MCF 10A (cell line): Measurements from ENCODE around the gene BMP4. TPM values are rescaled to one million over a fixed set of nuclear protein-coding genes. Genes with fewer than 3 reads are reported as not detected.

Source experiments
- BruUV-seq: library from RNA; stranded (reverse); fragments of 400-500 nt; replicated peaks from 2 replicates; lab custom pipeline; 2021; lab: Mats Ljungman, UMichigan
- CTCF ChIA-PET: fragments of 300-600 bp; sonication (Branson Sonifier 250); formaldehyde crosslinking; extraction: SDS; loops from one replicate; lab custom pipeline; 2021; ENCODE audit warnings: antibody characterized with exemption, inconsistent platforms; lab: Yijun Ruan, JAX
- POLR2A ChIA-PET: fragments of 300-600, 350-650 bp; sonication (Branson Sonifier 250); formaldehyde crosslinking; extraction: SDS; loops from one replicate; lab custom pipeline; 2020; ENCODE audit warnings: antibody characterized with exemption, inconsistent platforms; lab: Yijun Ruan, JAX
- DNase-seq: peaks from one replicate; pipeline ENCODE4 v3.0.0-alpha.2; 2018; ENCODE audit not compliant: unreplicated experiment
- H3K27ac Mint-ChIP-seq: one replicate; pipeline ENCODE4 v1.8.0; 2022; ENCODE audit warnings: mild to moderate bottlenecking, low read depth, mixed read lengths; ENCODE audit not compliant: unreplicated experiment
- H3K27me3 Mint-ChIP-seq: one replicate; pipeline ENCODE4 v1.8.0; 2022; ENCODE audit warnings: mixed read lengths; ENCODE audit not compliant: insufficient read depth, unreplicated experiment
- H3K36me3 Mint-ChIP-seq: one replicate; pipeline ENCODE4 v1.8.0; 2022; ENCODE audit warnings: mild to moderate bottlenecking, moderate library complexity, mixed read lengths; ENCODE audit not compliant: insufficient read depth, unreplicated experiment
- H3K4me1 Mint-ChIP-seq: one replicate; pipeline ENCODE4 v1.8.0; 2022; ENCODE audit warnings: mixed read lengths; ENCODE audit not compliant: insufficient read depth, unreplicated experiment
- H3K4me3 Mint-ChIP-seq: one replicate; pipeline ENCODE4 v1.8.0; 2022; ENCODE audit warnings: mild to moderate bottlenecking, moderate library complexity, mixed read lengths; ENCODE audit not compliant: unreplicated experiment
- H3K9me3 Mint-ChIP-seq: one replicate; pipeline ENCODE4 v1.8.0; 2022; ENCODE audit warnings: mixed read lengths; ENCODE audit not compliant: unreplicated experiment
- intact Hi-C: fragments of 100-400 bp; cut with micrococcal nuclease; formaldehyde crosslinking; loops from 2 replicates; pipeline ENCODE4 v1.14.1; 2022
- total RNA-seq: library from RNA; stranded (reverse); gene quantifications from 2 replicates; pipeline ENCODE4 v1.2.3, GENCODE V29; 2022
- TF ChIP-seq, protein P1 (sequence below): fragments of 200-600 bp; IDR thresholded peaks from one replicate; pipeline ENCODE4 v1.8.0; 2022; ENCODE audit warnings: antibody characterized with exemption, mild to moderate bottlenecking; ENCODE audit not compliant: unreplicated experiment

The BMP4 gene
- total RNA-seq, 1 experiment from 2014 or later: 0.28 TPM

GRCh38 chr14:54001189-54001878 is 44.7 kb upstream of the BMP4 start:
- BruUV-seq: no TSS peak
- Mint-ChIP-seq H3K36me3 (peaks cover 6% of the 10 kb centered on the region), H3K9me3 (peaks cover 6% of the 10 kb centered on the region), H3K4me1 (peaks cover 30% of the 10 kb centered on the region), H3K4me3 (no peak overlapping the region), H3K27ac (no peak overlapping the region), H3K27me3 (no peaks in the 10 kb centered on the region)
- peak; percentile 6 for DNase-seq
- intact Hi-C loops: no loop called here
- ChIA-PET CTCF (interaction anchor here (1.0 kb wide), 1 partner anchor 15 kb away, joined by 3 read pairs; no protein-coding TSS in a partner anchor), POLR2A (no interaction called here)
- TF ChIP-seq, protein P1, sequence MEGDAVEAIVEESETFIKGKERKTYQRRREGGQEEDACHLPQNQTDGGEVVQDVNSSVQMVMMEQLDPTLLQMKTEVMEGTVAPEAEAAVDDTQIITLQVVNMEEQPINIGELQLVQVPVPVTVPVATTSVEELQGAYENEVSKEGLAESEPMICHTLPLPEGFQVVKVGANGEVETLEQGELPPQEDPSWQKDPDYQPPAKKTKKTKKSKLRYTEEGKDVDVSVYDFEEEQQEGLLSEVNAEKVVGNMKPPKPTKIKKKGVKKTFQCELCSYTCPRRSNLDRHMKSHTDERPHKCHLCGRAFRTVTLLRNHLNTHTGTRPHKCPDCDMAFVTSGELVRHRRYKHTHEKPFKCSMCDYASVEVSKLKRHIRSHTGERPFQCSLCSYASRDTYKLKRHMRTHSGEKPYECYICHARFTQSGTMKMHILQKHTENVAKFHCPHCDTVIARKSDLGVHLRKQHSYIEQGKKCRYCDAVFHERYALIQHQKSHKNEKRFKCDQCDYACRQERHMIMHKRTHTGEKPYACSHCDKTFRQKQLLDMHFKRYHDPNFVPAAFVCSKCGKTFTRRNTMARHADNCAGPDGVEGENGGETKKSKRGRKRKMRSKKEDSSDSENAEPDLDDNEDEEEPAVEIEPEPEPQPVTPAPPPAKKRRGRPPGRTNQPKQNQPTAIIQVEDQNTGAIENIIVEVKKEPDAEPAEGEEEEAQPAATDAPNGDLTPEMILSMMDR: no peak

- Mint-ChIP-seq H3K27ac (peak overlapping the region; percentile 66), H3K4me1 (peaks cover 30% of the 10 kb centered on the region), H3K4me3 (no peak overlapping the region), H3K27me3 (no peaks in the 10 kb centered on the region), H3K36me3 (peaks cover 6% of the 10 kb centered on the region), H3K9me3 (no peaks in the 10 kb centered on the region)
- TF ChIP-seq, protein P1: no peak
- CTCF ChIA-PET: interaction anchor here (1.0 kb wide), 1 partner anchor 16 kb away, joined by 3 read pairs; no protein-coding TSS in a partner anchor
- BruUV-seq: no TSS peak
- DNase-seq: peak; percentile 6
- intact Hi-C loops: no loop called here
- POLR2A ChIA-PET: no interaction called here
These were observed 43.8 kb upstream of the BMP4 start for GRCh38 chr14:54000341-54000811.

- POLR2A ChIA-PET: interaction anchor here (0.6 kb wide), 1 partner anchor 175 kb away, joined by 3 read pairs; no protein-coding TSS in a partner anchor
- Mint-ChIP-seq H3K27ac (peak overlapping the region; percentile 57), H3K4me1 (peaks cover 35% of the 10 kb centered on the region), H3K36me3 (peaks cover 6% of the 10 kb centered on the region), H3K4me3 (no peak overlapping the region), H3K9me3 (no peaks in the 10 kb centered on the region), H3K27me3 (no peaks in the 10 kb centered on the region)
- no TSS peak for BruUV-seq
- TF ChIP-seq, protein P1: no peak
- no peak for DNase-seq
- intact Hi-C loops: no loop called here
- CTCF ChIA-PET: no interaction called here
These were observed 42.5 kb upstream of the BMP4 start for GRCh38 chr14:53999061-53999488.

DNA sequence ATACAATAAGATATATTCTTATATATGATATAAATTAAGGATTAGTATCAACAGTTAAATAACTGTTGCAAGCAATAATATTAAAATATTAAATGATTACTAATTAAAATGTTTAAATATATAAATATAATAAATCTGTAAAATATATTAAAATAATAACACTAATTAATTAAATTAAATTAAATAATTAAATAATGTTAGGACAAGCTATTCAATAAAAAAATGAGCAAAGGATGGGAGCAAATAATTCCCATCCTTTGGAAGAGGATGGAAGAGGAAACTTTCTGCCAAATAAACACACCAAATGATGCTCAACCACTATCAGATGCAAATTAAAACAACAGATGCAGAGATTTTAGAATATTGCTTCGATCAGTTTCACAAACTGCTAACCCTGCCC is 39.4 kb upstream of the BMP4 start:
- ChIA-PET POLR2A (interaction anchor here (0.7 kb wide), 1 partner anchor 111 kb away, joined by 3 read pairs; no protein-coding TSS in a partner anchor), CTCF (interaction anchor here (1.0 kb wide), 1 partner anchor 383 kb away, joined by 4 read pairs; no protein-coding TSS in a partner anchor)
- no peaks in the 10 kb centered on the region for H3K36me3 Mint-ChIP-seq
- H3K4me3 Mint-ChIP-seq: no peak overlapping the region
- no peaks in the 10 kb centered on the region for H3K27me3 Mint-ChIP-seq
- DNase-seq: no peak
- TF ChIP-seq, protein P1: no peak
- BruUV-seq: no TSS peak
- intact Hi-C loops: no loop called here
- H3K27ac Mint-ChIP-seq: no peak overlapping the region
- peaks cover 30% of the 10 kb centered on the region for H3K4me1 Mint-ChIP-seq
- no peaks in the 10 kb centered on the region for H3K9me3 Mint-ChIP-seq
